ENCODE results near the gene CD4. TPM values are rescaled to one million over a fixed set of nuclear protein-coding genes. Genes with fewer than 3 reads are reported as not detected.

The CD4 gene
- total RNA-seq, 1 donor from 2014 or later, result not detected

- DNase-seq (ENCODE audit: low read depth), result no peak
- H3K27me3 ChIP-seq (ENCODE audit: control insufficient read depth, insufficient read depth, low read length), result peaks cover 11% of the 10 kb centered on the region
- H3K36me3 ChIP-seq (ENCODE audit: control insufficient read depth, insufficient read depth, low read length), result no peaks in the 10 kb centered on the region
- TF ChIP-seq, protein P1, sequence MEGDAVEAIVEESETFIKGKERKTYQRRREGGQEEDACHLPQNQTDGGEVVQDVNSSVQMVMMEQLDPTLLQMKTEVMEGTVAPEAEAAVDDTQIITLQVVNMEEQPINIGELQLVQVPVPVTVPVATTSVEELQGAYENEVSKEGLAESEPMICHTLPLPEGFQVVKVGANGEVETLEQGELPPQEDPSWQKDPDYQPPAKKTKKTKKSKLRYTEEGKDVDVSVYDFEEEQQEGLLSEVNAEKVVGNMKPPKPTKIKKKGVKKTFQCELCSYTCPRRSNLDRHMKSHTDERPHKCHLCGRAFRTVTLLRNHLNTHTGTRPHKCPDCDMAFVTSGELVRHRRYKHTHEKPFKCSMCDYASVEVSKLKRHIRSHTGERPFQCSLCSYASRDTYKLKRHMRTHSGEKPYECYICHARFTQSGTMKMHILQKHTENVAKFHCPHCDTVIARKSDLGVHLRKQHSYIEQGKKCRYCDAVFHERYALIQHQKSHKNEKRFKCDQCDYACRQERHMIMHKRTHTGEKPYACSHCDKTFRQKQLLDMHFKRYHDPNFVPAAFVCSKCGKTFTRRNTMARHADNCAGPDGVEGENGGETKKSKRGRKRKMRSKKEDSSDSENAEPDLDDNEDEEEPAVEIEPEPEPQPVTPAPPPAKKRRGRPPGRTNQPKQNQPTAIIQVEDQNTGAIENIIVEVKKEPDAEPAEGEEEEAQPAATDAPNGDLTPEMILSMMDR (IDR thresholded peaks at IDR 0.05; ENCODE audit: insufficient read depth, low read length, severe bottlenecking), result no peak
- no peak for FAIRE-seq
- H3K4me3 ChIP-seq (ENCODE audit: low read depth, low read length), result no peak overlapping the region
These were observed 27.8 kb downstream of the CD4 start for GRCh38 chr12:6817098-6817497.

- FAIRE-seq, result peak; percentile 96
- H3K36me3 ChIP-seq (ENCODE audit: control insufficient read depth, insufficient read depth, low read length), result no peaks in the 10 kb centered on the region
- H3K27me3 ChIP-seq (ENCODE audit: control insufficient read depth, insufficient read depth, low read length), result peaks cover 16% of the 10 kb centered on the region
- DNase-seq (ENCODE audit: low read depth), result no peak
- H3K4me3 ChIP-seq (ENCODE audit: low read depth, low read length), result no peak overlapping the region
- TF ChIP-seq, protein P1 (IDR thresholded peaks at IDR 0.05; ENCODE audit: insufficient read depth, low read length, severe bottlenecking), result no peak
These were observed 28.4 kb downstream of the CD4 start for GRCh38 chr12:6817662-6818157.

DNA sequence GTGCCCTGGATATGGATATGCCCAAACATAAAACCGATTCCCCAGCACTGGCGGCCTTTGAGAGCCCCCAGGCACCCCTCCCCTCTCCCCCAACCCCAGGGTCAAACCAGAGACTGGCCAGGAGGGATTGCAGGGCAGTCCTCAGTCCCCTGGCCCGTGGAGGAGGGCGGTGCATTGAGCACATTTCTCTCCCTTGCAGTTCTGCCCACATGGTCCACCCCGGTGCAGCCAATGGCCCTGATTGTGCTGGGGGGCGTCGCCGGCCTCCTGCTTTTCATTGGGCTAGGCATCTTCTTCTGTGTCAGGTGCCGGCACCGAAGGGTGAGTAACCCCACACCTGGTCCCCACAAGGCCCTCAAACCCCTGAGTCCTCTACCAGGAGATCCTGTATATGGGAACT lies 28.9 kb downstream of the CD4 start:
- H3K27me3 ChIP-seq (ENCODE audit: control insufficient read depth, insufficient read depth, low read length), result peaks cover 21% of the 10 kb centered on the region
- FAIRE-seq (no peak), DNase-seq (ENCODE audit: low read depth) (no peak)
- TF ChIP-seq, protein P1 (IDR thresholded peaks at IDR 0.05; ENCODE audit: insufficient read depth, low read length, severe bottlenecking), result no peak
- no peaks in the 10 kb centered on the region for H3K36me3 ChIP-seq (ENCODE audit: control insufficient read depth, insufficient read depth, low read length)
- no peak overlapping the region for H3K4me3 ChIP-seq (ENCODE audit: low read depth, low read length)

DNA sequence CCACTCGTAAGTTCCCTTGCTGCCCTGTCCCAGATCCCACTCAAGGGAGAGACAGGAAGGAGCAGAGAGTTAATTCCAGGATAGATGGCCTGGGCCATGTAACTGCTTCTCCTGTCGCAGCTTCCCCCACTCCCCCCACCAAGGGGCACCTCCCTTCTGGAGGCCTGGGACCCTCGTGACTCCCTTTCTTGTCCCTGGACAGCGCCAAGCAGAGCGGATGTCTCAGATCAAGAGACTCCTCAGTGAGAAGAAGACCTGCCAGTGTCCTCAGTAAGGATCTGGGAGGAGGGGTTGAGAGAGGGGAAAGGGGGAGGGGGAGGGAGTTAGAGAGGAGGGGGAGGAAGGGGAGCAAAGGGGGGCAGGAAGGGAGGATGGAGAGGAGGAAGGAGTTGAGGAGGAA lies 29.3 kb downstream of the CD4 start:
- H3K27me3 ChIP-seq (ENCODE audit: control insufficient read depth, insufficient read depth, low read length), result peaks cover 21% of the 10 kb centered on the region
- H3K36me3 ChIP-seq (ENCODE audit: control insufficient read depth, insufficient read depth, low read length), result no peaks in the 10 kb centered on the region
- FAIRE-seq, result no peak
- no peak for DNase-seq (ENCODE audit: low read depth)
- H3K4me3 ChIP-seq (ENCODE audit: low read depth, low read length), result no peak overlapping the region
- TF ChIP-seq, protein P1 (IDR thresholded peaks at IDR 0.05; ENCODE audit: insufficient read depth, low read length, severe bottlenecking), result no peak

GRCh38 chr12:6819106-6820030 lies 30.0 kb downstream of the CD4 start:
- Histone ChIP-seq H3K27me3 (ENCODE audit: control insufficient read depth, insufficient read depth, low read length) (peaks cover 23% of the 10 kb centered on the region), H3K4me3 (ENCODE audit: low read depth, low read length) (no peak overlapping the region), H3K36me3 (ENCODE audit: control insufficient read depth, insufficient read depth, low read length) (no peaks in the 10 kb centered on the region)
- FAIRE-seq (peak; percentile 98), DNase-seq (ENCODE audit: low read depth) (no peak)
- TF ChIP-seq, protein P1 (IDR thresholded peaks at IDR 0.05; ENCODE audit: insufficient read depth, low read length, severe bottlenecking), result no peak
